Ureter (tissue), 1 donor: ENCODE measurements around the gene PPP1R14B. TPM values are rescaled to one million over a fixed set of nuclear protein-coding genes. Genes with fewer than 3 reads are reported as not detected.

Source experiments
- DNase-seq: peaks from one replicate; pipeline ENCODE4 v3.0.0-alpha.2; 2020; ENCODE audit warnings: low spot score
- total RNA-seq: library from RNA; stranded (reverse); gene quantifications from one replicate; pipeline ENCODE4 v1.2.4, GENCODE V29; 2023
- donor health status: DM: yes; HTN: yes; CAD: no.

The PPP1R14B gene, protein sequence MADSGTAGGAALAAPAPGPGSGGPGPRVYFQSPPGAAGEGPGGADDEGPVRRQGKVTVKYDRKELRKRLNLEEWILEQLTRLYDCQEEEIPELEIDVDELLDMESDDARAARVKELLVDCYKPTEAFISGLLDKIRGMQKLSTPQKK
- 136 TPM for total RNA-seq

- DNase-seq, result peak; percentile 88
These were observed at the start of gene PPP1R14B for GRCh38 chr11:64246871-64247728. PPP1R14B (minus strand) TSS chr11:64246943; CDS start chr11:64246673, 270 bp downstream.

- no peak for DNase-seq
These were observed 49.5 kb upstream of the PPP1R14B start for GRCh38 chr11:64296236-64296635.

- DNase-seq, result no peak
These were observed 49.0 kb upstream of the PPP1R14B start for GRCh38 chr11:64295760-64296159.

GRCh38 chr11:64294774-64295173 is 48.0 kb upstream of the PPP1R14B start:
- no peak for DNase-seq

DNA sequence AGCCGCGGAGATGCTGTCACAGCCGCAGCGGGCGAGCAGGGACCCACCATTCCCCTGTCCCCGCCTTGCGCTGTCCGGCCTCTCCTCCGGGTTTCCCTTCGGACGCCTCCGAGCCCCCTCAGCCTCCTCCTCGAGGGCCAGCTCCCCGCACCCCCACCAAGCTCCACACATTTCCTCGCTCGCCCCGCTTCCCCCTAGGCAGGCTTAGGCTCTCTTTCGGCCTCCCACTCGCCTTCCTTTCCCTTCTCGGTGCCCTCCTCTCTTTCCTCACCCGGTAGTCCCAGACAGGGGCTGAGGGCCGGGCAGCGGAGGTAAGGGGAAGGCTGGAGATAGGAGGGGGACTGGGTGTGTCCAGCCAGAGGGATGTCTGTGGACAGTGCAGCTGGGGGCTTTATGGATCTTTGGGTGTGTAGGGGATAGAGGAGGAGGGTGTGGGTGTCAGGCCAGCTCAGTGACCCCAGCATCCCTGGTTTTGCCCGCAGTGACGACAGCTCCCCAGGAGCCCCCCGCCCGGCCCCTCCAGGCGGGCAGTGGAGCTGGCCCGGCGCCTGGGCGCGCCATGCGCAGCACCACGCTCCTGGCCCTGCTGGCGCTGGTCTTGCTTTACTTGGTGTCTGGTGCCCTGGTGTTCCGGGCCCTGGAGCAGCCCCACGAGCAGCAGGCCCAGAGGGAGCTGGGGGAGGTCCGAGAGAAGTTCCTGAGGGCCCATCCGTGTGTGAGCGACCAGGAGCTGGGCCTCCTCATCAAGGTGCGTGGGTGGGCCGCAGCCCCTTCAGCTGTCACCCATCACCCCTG is 45.9 kb upstream of the PPP1R14B start:
- DNase-seq, result no peak

DNA sequence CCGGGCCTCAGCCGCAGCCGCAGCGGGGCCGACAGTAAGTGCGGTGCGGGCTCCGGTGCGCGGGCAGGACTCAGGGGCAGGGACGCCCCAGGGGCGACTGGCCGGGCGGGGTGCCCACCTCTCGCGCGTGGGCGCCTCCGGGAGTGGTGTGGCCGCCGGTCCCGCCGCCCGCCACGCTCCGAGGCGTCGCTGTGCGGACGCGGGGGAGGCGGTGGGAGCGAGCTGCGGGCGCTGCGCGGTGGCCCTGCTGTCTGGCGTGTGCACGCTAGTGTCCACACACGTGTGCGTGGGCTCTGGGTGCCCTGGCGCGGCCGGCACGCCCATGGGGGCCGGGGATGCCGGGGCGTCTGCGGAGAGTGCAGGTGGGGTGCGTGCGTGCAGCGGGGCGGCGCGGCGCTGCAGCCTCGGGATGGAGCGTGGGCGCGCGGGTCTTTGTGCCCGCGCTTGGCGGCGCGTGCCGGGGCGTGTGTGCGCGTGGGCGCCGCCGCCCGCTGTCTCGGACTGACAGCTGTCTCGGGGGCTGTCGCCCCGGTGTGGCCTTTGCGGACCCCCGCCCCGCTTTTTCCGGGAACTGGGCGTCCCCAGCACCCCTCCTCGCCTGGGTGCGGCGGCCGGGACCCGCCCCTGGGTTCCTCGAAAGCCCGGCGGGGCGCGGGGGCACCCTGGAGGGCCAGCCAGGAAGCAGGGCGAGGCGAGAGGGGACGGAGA is 45.2 kb upstream of the PPP1R14B start:
- DNase-seq, result no peak

- DNase-seq, result no peak
These were observed 44.6 kb upstream of the PPP1R14B start, which contains the start of gene KCNK4 for GRCh38 chr11:64291262-64291751. KCNK4 (plus strand) TSS chr11:64291302; CDS start chr11:64293019, 1,717 bp downstream.

DNA sequence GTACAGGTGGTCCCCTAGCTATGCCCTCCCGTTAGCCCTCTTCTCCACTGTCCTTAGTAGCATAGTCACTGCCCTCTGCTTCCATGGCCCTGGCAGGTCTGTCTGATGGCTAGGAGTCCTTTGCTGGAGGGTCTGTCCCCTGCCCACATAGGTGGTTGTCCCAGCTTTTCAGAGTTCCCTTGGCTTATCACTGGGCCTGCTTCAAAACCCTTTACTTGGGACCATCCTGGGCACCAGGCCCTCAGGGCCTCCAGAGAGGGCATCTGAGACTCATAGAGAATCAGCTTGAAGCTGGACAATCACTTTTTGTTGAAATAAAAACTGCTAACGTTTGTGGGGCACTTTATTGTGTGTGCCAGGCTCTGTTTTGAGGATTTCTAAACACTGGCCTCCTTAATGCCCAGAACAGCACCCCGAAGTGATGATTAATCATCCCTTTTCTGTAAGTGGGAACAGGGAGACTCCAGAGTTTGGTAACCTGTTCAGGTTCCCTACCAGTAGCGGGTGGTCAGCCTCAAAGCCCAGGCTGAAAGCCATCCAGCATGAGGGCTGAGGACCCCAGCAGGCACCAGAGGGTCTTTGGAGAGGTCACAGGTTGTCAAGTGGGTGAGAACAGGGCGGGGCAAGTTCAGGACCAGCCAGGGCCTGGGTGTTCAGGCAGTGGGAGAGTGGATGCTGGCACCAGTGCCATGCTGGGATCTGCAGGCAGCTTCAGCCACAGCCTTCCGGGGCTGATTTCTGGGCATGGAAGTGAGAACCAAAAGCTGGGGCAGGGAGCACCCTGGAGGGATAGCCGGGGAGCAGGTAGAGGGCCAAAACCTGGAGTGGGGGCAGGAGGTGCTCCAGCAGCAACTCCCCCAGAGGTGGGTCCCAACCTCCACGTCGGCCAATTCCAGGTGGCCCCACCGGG is 43.9 kb upstream of the PPP1R14B start:
- DNase-seq, result no peak

DNA sequence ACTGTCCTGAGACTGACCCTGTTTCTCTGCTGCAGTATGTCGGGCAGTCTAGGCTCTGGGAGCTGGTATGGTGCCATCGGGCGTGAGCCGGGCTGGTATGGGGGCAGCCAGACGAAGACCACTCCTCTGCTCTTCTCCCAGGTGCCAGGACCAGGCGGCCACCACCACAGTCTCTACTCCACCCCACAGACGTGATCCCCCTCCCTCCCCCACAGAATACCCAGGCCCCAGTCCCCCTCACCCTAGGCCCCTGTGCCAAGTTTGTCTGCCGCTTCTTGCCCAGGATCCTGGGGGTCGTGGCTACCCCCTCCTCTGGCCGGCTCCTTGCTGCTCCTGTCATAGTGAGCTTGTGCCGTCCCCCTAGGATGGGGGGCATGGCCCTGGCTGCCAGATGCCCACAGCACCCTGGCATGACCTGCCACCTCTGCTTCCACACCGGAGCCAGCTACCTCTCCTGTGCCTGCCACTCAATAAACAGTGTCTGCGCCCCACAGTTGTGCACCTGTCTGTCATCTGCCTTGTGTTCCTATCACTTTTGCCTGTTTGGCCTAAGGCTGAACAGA is 42.3 kb upstream of the PPP1R14B start:
- no peak for DNase-seq

GRCh38 chr11:64288353-64288750 is 41.6 kb upstream of the PPP1R14B start:
- DNase-seq, result no peak

DNA sequence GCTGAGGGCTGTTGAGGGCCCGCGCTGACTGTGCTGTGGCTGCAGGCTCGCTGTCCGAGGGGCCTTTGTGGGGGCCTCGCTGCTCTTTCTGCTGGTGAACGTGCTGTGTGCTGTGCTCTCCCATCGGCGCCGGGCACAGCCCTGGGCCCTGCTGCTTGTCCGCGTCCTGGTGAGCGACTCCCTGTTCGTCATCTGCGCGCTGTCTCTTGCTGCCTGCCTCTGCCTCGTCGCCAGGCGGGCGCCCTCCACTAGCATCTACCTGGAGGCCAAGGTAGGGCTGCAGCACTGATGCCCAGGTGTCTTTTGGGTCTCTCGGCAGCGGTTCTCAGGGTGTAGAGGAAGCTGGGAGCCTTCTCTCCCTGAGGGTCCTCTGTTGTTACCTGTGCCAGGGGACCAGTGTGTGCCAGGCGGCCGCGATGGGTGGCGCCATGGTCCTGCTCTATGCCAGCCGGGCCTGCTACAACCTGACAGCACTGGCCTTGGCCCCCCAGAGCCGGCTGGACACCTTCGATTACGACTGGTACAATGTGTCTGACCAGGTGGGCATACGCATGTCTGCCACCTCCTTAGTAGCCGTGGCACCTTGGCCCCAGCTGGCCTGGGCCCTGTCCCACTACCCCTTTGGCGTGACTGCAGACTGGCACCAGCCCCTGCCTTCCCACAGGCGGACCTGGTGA is 41.1 kb upstream of the PPP1R14B start:
- DNase-seq, result no peak

DNA sequence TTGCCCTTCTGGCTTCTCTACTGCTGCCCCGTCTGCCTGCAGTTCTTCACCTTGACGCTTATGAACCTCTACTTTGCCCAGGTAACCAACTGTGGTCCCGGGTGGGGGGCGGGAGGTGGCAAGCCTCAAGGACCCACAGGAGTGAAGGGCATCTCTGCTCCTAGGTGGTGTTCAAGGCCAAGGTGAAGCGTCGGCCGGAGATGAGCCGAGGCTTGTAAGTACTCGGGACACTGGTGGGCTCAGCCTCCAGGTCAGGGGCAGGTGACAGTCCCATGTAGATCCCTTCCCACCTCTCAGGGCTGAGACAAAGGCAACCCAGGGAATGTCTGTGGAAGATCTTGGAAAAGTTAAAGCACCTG is 40.0 kb upstream of the PPP1R14B start:
- DNase-seq, result no peak

GRCh38 chr11:64285885-64286800 is 39.4 kb upstream of the PPP1R14B start:
- no peak for DNase-seq

- peak; percentile 90 for DNase-seq
These were observed 38.5 kb upstream of the PPP1R14B start, which contains the start of gene GPR137 for GRCh38 chr11:64284962-64285884. GPR137 (plus strand) TSS chr11:64285848; CDS start chr11:64286525, 677 bp downstream.

DNA sequence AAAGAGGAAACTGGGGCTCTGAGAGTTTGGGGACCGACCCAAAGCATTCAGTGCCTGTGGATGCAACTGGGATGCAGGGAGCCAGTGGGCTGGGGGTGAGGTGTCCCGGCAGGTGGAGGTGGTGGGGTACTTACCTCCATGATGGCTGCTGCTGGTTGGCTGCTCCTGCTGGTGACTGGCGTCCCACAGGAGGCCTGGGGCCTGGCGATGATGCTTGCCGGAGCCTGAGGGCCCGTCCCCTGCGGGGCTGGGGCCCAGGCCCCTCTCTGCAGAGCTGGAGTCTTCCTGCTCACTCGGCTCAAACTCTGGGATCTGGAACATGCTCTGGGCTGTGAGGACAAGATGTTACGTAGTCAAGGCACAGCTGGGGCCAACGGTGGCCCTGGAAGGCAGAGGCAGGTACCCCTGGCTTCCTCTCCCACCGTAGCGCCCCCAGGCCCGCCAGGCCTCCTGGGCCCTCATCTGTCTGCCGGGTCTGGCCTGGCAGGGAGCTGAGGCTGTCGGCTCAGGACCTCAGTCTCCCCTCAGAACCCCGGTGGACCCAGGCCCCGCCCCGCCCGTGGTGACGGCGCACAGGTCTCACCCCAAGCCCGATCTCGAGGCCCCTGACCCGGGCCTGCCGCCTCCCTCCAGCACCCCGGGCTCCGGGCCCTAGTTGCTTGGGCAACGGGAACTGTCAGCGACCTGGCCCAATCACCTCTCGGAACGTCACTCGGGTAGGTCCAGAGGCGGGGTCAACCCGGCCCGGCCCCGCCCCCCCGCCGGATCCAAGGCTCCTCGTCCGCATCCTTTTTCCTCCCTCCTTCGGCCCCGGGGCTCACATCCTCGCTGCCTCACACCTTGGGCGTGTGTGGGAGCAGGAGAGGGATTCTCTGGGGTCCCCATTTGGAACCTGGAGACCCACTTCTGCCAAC is 37.6 kb upstream of the PPP1R14B start, which contains the start of gene BAD:
TSS of gene BAD (minus strand) at position 618 of the 914 bp plus-strand sequence. CDS start at position 321, 297 bp downstream.
- peak; percentile 97 for DNase-seq

GRCh38 chr11:64283092-64283491 is 36.3 kb upstream of the PPP1R14B start:
- DNase-seq, result no peak
